GM23248 (cell line): ENCODE measurements around the gene PAPPA.

Source experiments
- EZH2 ChIP-seq: fragments of 200-600 bp; sonication (generic); IDR thresholded peaks from 2 replicates; pipeline ENCODE4 v1.6.1; 2018; ENCODE audit warnings: antibody characterized with exemption, mild to moderate bottlenecking; ENCODE audit not compliant: insufficient read depth, poor library complexity, severe bottlenecking
- EZH2phosphoT487 ChIP-seq: fragments of 200-600 bp; sonication (generic); IDR thresholded peaks from 2 replicates; pipeline ENCODE4 v1.6.1; 2018; ENCODE audit warnings: antibody characterized with exemption, moderate library complexity, mild to moderate bottlenecking, low read depth; ENCODE audit not compliant: insufficient read depth

DNA sequence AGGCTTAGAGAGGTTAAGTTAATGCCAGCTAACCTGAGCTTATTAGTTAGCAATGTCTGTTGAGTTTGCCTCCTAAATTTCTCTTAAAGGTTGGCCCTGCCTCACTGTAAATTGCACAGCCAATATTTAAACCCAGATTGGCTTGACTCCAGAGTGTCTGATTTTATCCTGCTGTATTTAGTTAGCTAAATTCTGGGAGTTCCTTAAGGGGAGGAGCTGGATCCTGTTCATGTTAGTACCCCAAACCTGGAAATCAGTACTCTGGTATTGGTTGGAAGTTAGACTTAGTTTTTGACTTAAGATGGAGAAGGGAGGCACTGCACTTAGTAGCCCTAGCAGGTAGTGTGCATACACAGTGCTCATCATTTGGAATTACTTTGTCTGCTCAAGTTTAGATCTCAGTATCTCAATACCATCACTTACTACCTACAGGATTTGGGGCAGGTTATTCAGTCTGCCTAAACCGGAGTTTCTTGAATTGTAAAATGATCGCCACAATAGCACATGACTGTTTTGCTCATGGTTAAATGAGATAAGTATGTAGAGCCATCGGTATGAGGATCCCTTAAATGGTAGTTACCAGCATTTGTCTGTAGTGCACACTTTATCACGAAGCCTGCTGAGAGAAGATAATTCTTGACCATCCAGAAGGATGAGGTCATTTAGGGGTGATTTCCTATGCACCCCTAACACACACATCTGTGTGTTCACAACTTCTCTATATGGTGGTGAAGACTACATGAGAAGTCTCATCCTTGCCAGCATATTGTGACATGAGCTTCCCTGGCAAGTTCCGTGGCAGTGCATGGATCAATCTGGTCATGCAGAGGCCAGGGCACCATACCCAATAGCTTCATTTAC, 268.8 kb downstream of the PAPPA start:
- no peak for TF ChIP-seq EZH2
- TF ChIP-seq EZH2phosphoT487, result no peak
